Vagina (tissue), 2 donors: ENCODE results near the gene NOS3.

Experiments
- CTCF ChIP-seq, 3 experiments: fragments of 450-650 bp in 2 of 3; fragments of 200-600 bp in 1 of 3; sonication (generic) in 1 of 3; IDR thresholded peaks; one replicate each; pipeline ENCODE4 v1.5.1; 2017 to 2019; ENCODE audit warnings: antibody characterized with exemption in 3 of 3, mild to moderate bottlenecking in 2 of 3, moderate library complexity in 2 of 3
- POLR2AphosphoS5 ChIP-seq, 2 donors: sonication (generic); formaldehyde crosslinking; IDR thresholded peaks; one replicate each; pipeline ENCODE4 v1.9.0; 2017; ENCODE audit warnings: antibody characterized with exemption in 2 of 2, mild to moderate bottlenecking in 2 of 2, low read depth in 1 of 2; ENCODE audit not compliant: insufficient read depth in 1 of 2

- TF ChIP-seq POLR2AphosphoS5 (IDR thresholded peaks at IDR 0.05; ENCODE audit: insufficient read depth in 1 of 2, low read depth in 1 of 2) = no peak
- no peak for TF ChIP-seq CTCF (IDR thresholded peaks at IDR 0.05)
Measured at GRCh38 chr7:150996376-150997074, 5.7 kb downstream of the NOS3 start.
